ENCODE measurements around the gene FGD1. TPM values are rescaled to one million over a fixed set of nuclear protein-coding genes. Genes with fewer than 3 reads are reported as not detected.
A peak's percentile ranks its signal among the peaks of the same experiment; 100 is the strongest.

Gene FGD1
- total RNA-seq, 2 donors from 2014 or later, result 23.9 to 46.0 TPM

DNA sequence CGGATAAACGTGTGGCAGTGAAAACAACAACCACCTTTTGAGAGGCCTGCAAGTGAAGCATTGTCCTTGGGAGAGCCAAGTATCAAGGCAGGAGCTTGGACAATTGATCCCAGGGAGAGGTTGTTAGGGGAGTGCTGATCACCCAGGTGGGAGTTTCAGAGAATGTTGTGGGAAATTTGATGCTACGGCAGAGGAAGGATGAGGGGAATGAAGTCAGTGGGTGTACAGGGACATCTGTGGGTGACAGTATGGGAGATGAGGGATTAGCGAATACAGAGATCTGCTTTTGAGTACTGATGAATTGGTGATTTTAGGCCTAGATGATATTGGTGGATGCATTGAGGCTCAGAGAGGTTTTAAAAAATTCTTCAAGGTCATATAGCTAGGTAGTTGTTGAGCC is 38.2 kb upstream of the FGD1 start:
- Histone ChIP-seq H3K9ac (ENCODE audit: extremely low read depth, low read length, poor library complexity, severe bottlenecking) (no peak overlapping the region), H3K27ac (ENCODE audit: low read depth, low read length) (no peak overlapping the region), H3K9me3 (ENCODE audit: control insufficient read depth, low read length) (no peaks in the 10 kb centered on the region), H3K4me3 (ENCODE audit: low read length) (no peak overlapping the region), H3K36me3 (ENCODE audit: control insufficient read depth, insufficient read depth, low read length) (peaks cover 30% of the 10 kb centered on the region), H3K4me1 (ENCODE audit: control insufficient read depth, insufficient read depth, low read length) (no peaks in the 10 kb centered on the region), H3K27me3 (ENCODE audit: control insufficient read depth, insufficient read depth, low read length, poor library complexity, severe bottlenecking) (no peaks in the 10 kb centered on the region)
- no peak overlapping the region for H3K4me3 Mint-ChIP-seq
- H3K27me3 Mint-ChIP-seq (ENCODE audit: insufficient read depth), result no peaks in the 10 kb centered on the region
- peaks cover 49% of the 10 kb centered on the region for H3K9me3 Mint-ChIP-seq
- H3K4me1 Mint-ChIP-seq, result peaks cover 7% of the 10 kb centered on the region
- TF ChIP-seq, protein P1, sequence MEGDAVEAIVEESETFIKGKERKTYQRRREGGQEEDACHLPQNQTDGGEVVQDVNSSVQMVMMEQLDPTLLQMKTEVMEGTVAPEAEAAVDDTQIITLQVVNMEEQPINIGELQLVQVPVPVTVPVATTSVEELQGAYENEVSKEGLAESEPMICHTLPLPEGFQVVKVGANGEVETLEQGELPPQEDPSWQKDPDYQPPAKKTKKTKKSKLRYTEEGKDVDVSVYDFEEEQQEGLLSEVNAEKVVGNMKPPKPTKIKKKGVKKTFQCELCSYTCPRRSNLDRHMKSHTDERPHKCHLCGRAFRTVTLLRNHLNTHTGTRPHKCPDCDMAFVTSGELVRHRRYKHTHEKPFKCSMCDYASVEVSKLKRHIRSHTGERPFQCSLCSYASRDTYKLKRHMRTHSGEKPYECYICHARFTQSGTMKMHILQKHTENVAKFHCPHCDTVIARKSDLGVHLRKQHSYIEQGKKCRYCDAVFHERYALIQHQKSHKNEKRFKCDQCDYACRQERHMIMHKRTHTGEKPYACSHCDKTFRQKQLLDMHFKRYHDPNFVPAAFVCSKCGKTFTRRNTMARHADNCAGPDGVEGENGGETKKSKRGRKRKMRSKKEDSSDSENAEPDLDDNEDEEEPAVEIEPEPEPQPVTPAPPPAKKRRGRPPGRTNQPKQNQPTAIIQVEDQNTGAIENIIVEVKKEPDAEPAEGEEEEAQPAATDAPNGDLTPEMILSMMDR (conservative IDR thresholded peaks at IDR 0.05), result no peak
- peaks cover 41% of the 10 kb centered on the region for H3K36me3 Mint-ChIP-seq (ENCODE audit: low read depth)
- H3K27ac Mint-ChIP-seq, result no peak overlapping the region
- 85 to 88% methylated on average over 2 to 4 of the region's 4 CpGs for WGBS, 2 experiments (ENCODE audit: insufficient coverage in 1 of 2, insufficient read length in 1 of 2)
- no peak for DNase-seq

DNA sequence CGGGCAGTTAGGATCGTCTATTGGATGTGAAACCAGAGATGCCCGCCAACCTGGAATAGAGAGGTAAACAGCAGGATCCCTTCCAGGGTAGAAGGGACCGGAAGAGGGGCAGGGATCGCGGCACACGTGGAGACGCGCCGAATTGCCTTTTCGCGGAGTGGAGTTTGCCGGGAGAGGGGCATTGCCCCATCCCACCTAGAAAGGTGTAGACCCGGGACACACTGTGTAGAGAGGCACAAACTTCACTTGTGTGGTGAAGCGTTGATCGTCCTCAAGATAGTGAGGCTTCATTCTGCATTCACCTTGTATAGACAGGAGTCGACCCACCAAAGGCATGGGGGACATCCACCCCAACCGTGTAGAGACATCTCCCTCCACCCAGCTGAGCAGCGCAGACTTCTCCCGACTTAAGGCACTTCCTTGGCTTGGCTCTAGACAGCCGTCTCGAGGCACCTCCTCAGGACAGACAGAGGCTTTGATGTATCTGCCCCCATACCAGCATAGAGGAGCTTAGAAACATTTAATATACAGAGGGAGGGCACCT is 34.4 kb upstream of the FGD1 start:
- Mint-ChIP-seq H3K27ac (peak overlapping the region; percentile 89), H3K27me3 (ENCODE audit: insufficient read depth) (no peaks in the 10 kb centered on the region), H3K36me3 (ENCODE audit: low read depth) (peaks cover 27% of the 10 kb centered on the region), H3K4me3 (peak overlapping the region; percentile 86), H3K4me1 (peaks cover 7% of the 10 kb centered on the region), H3K9me3 (peaks cover 56% of the 10 kb centered on the region)
- Histone ChIP-seq H3K9ac (ENCODE audit: extremely low read depth, low read length, poor library complexity, severe bottlenecking) (peak overlapping the region; percentile 59), H3K4me1 (ENCODE audit: control insufficient read depth, insufficient read depth, low read length) (no peaks in the 10 kb centered on the region), H3K27ac (ENCODE audit: low read depth, low read length) (no peak overlapping the region), H3K27me3 (ENCODE audit: control insufficient read depth, insufficient read depth, low read length, poor library complexity, severe bottlenecking) (no peaks in the 10 kb centered on the region), H3K4me3 (ENCODE audit: low read length) (peak overlapping the region; percentile 87), H3K9me3 (ENCODE audit: control insufficient read depth, low read length) (no peaks in the 10 kb centered on the region), H3K36me3 (ENCODE audit: control insufficient read depth, insufficient read depth, low read length) (peaks cover 15% of the 10 kb centered on the region)
- 0% methylated on average over 2 to 22 of the region's 22 CpGs for WGBS, 2 experiments (ENCODE audit: insufficient coverage in 1 of 2, insufficient read length in 1 of 2)
- TF ChIP-seq, protein P1 (conservative IDR thresholded peaks at IDR 0.05), result no peak
- no peak for DNase-seq

DNA sequence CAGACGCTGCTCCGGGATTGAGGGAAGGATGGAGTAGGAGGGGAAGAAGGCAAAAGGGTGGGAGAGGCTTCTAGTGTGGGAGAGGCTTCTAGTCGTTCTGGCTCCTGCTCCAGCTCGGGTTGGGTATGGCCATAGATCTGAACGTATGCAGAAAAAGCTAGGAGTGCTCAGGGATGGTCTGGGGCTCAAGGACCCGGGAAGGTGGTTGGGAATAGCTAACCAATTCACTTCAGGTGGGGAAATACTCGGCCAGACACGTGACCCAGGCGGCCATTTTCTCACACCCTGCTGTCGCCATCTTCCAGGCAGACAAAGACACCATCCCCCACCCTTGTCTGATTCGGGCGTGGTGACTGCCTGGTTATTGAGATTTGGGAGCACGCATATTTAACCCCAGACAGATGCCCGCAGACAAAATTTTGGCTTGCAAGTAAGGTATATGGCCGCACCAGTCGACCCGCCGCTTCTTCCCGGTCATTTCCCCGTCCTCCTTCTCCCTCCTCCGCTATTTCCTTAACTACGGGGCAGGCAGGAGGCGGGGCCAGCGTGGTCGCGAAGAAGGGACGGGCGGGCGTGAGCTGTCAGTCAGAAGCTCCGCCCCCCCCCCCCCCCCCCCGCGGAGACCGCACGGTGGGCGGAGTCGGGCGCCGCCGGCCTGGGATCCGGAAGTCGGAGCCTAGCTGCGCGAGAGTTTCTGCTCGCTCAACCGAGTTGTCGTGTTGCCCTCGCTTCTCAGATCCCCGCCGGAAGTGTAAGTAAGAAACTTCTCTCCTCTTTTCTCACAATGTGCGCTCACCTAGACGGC is 33.7 kb upstream of the FGD1 start, which contains the start of gene GNL3L:
GNL3L (plus strand) TSS at position 668 of the 805 bp plus-strand sequence. CDS start 2,348 bp downstream, outside the sequence.
- 0 to 5% methylated on average over 4 to 30 of the region's 51 CpGs for WGBS, 2 experiments (ENCODE audit: insufficient coverage in 1 of 2, insufficient read length in 1 of 2)

More for the DNA sequence above, 33.7 kb upstream of the FGD1 start, which contains the start of gene GNL3L:
- H3K9me3 Mint-ChIP-seq, result peaks cover 59% of the 10 kb centered on the region
- H3K9ac ChIP-seq (ENCODE audit: extremely low read depth, low read length, poor library complexity, severe bottlenecking), result peak within 1 kb of the TSS; percentile 69
- no peaks in the 10 kb centered on the region for H3K9me3 ChIP-seq (ENCODE audit: control insufficient read depth, low read length)
- no peaks in the 10 kb centered on the region for H3K4me1 ChIP-seq (ENCODE audit: control insufficient read depth, insufficient read depth, low read length)
- peak within 1 kb of the TSS; percentile 86 for H3K4me3 Mint-ChIP-seq
- H3K4me3 ChIP-seq (ENCODE audit: low read length), result peak within 1 kb of the TSS; percentile 87
- H3K4me1 Mint-ChIP-seq, result peaks cover 7% of the 10 kb centered on the region
- H3K27ac ChIP-seq (ENCODE audit: low read depth, low read length), result peak within 1 kb of the TSS; percentile 97
- no peaks in the 10 kb centered on the region for H3K27me3 Mint-ChIP-seq (ENCODE audit: insufficient read depth)
- H3K36me3 Mint-ChIP-seq (ENCODE audit: low read depth), result peaks cover 26% of the 10 kb centered on the region
- TF ChIP-seq, protein P1 (conservative IDR thresholded peaks at IDR 0.05), result no peak
- peak; percentile 94 for DNase-seq
- peaks cover 14% of the 10 kb centered on the region for H3K36me3 ChIP-seq (ENCODE audit: control insufficient read depth, insufficient read depth, low read length)
- peak within 1 kb of the TSS; percentile 96 for H3K27ac Mint-ChIP-seq
- H3K27me3 ChIP-seq (ENCODE audit: control insufficient read depth, insufficient read depth, low read length, poor library complexity, severe bottlenecking), result no peaks in the 10 kb centered on the region
